HS-27A (cell line): ENCODE results near the gene KRTAP9-1.
A peak's percentile ranks its signal among the peaks of the same experiment; 100 is the strongest.
"Not testable (repeated sequence)": the region's sequence is repeated elsewhere in the genome, so short reads cannot be mapped to it uniquely, and the experiment has no call there.

ENCODE experiments used
- DNase-seq: peaks from one replicate; pipeline ENCODE4 v3.0.0-alpha.2; 2012; ENCODE audit warnings: low read depth, missing footprints

KRTAP9-1 gene, protein sequence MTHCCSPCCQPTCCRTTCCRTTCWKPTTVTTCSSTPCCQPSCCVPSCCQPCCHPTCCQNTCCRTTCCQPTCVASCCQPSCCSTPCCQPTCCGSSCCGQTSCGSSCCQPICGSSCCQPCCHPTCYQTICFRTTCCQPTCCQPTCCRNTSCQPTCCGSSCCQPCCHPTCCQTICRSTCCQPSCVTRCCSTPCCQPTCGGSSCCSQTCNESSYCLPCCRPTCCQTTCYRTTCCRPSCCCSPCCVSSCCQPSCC

DNA sequence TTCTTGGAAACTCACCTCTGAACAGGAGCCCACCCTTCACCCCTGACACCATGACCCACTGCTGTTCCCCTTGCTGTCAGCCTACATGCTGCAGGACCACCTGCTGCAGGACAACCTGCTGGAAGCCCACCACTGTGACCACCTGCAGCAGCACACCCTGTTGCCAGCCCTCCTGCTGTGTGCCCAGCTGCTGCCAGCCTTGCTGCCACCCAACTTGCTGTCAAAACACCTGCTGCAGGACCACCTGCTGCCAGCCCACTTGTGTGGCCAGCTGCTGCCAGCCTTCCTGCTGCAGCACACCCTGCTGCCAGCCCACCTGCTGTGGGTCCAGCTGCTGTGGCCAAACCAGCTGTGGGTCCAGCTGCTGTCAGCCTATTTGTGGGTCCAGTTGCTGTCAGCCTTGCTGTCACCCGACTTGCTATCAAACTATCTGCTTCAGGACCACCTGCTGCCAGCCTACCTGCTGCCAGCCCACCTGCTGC is at the start of gene KRTAP9-1:
Gene KRTAP9-1 (plus strand): TSS at position 51 of the 482 bp plus-strand sequence. CDS start 0 bp downstream, at position 51.
- DNase-seq, result not testable (repeated sequence)

DNA sequence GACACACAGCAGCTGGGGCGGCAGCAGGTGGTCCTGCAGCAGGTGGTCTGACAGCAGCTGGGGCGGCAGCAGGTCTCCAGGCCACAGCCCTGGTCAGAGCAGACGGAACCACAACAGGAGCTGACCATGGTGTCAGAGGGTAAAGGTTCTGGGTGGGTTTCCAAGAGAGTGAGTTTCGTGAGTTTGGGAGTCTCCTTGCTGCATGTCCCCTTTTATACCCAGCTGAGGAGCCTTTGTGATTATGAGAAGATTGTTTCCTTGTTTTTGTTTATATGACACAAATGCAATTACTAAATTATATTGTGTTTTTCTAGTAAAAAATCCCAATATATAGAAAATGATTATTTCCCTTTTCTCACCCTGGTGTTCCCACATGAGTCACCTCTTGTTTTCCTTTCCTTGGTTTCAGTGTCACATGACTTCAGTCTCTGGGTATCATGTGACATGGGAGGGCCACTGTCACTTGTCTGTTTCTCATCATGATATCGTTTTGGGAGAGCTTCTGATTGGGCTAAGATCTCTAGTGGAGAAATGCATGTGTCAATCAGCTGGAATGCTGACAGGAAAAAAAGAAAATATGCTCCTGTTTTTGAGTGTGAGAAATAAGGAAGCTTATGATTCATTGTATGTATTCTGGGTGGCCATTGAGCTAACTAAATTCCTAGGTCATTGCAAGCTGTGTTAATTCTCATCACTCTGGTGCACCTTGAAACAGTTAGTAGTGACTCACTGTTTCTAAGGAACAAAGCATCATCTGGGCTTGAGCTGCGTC is 49.1 kb upstream of the KRTAP9-1 start, which contains the start of gene KRTAP4-6:
Gene KRTAP4-6 (minus strand): TSS at position 185 of the 772 bp plus-strand sequence. CDS start 57 bp downstream, at position 128.
- peak; percentile 64 for DNase-seq

DNA sequence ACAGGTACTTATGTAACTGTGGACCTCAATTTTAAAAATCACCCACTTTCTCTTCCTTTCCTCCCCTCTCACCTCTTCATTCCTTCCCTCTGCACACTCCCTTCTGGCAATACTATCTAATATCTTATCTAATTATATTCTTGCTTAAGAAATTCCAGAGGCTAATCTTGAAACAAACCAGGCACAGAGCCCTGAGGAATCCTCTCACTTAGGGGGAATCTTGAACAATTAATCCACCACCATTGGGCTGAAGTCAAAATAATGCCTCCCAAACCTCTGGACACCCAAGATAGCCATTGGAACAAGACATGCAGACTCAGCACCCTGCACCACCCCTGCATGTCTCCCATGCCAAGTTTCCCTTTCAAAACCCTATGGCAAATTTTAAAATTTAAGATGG is 48.3 kb upstream of the KRTAP9-1 start:
- DNase-seq, result no peak

DNA sequence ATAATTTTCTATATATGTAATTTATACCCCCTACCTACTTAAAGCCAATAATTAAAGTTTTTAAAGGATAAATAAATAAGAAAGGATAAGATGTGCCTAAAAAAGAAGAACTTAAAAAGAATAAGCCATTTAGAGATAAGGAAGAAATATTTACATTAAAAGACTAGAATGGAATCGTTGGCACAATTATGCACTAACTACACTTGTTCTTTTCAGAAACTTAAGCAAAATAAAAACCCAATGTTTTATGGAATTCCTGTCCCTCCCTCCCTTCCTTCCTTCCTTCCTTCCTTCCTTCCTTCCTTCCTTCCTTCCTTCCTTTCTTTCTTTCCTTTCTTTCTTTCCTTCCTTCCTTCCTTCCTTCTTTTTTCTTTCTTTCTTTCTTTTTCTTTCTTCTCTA is 44.8 kb upstream of the KRTAP9-1 start:
- no peak for DNase-seq

DNA sequence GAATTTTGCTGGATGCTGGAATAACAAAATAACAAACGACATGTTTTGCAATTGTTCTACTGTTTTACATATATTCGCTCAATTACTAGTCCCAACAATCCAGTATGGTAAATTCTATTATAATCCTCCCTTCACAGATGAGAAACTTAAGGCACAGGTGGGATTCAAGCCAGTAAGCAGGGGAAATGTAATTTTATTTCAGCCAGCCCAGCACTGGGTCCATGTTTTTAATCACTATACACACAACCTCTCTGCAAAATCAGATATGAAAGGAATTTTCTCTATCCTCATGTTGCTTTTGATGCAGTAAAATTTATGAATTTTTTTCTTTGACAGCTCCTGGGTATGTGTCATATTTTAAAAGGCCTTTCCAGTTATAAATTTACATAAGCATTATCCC is 44.4 kb upstream of the KRTAP9-1 start:
- DNase-seq, result no peak

DNA sequence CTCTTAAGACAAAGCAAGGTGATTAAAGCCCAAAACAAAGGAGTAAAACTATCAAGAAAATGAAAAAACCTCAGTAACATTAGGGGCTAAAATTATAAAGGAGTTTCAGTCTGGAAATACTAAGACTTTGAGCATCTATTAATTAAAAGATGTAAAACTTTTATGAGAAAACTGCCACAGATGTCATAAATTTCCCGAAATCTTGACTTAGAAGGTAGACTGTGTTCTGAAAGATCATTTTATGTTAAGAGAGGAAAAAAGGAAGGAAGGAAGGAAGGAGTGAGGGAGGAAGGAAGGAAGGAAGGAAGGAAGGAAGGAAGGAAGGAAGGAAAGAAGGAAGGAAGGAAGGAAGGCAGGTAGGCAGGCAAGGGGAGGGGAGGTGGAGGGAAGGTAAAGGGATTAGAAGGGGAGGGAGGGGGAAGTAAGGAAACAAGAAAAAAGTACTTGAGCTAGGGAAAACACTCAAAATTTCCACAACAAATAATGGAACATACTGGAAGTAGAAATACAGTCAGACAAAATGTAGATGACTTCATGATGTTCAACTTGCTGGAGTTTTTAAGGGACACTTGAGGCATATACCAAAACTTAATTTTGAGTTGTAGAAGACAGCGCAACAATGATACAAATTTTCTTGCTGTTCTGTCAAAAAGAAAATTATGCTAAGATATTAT is 42.0 kb upstream of the KRTAP9-1 start:
- DNase-seq, result no peak

DNA sequence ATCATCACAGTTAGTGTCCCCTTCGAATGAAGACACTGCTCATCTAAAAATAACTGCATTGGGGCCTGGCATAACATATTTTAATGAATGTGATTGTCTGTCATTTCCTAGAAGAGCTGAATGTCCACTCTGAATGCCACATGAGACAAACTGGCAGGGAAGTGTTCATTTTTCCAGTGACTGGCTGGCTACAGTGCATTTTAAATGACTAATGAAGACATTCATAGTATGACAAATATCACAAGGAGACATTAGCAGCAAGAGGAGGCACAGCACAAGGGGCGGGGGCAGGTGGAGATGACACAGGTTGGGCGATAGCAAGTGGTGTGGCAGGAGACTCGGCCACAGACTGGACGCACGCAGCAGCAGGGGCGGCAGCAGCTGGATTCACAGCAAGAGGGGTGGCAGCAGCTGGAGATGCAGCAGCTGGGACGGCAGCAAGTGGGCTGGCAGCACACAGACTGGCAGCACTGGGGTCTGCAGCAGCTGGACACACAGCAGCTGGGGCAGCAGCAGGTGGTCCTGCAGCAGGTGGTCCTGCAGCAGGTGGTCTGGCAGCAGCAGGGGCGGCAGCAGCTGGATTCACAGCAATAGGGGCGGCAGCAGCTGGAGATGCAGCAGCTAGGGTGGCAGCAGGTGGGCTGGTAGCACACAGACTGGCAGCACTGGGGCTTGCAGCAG is 40.6 kb upstream of the KRTAP9-1 start:
- DNase-seq, result not testable (repeated sequence)

DNA sequence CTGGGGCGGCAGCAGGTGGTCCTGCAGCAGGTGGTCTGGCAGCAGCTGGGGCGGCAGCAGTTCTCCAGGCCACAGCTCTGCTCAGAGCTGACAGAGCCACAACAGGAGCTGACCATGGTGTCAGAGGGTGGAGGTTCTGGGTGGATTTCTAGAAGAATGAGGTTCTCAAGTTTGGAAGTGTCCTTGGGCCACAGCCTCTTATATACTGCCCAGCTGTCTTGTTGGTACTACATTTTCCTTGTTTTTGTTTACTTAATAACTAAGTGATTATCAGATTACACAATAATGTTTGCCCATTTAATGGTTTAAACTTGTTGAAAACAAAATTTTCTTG is 40.1 kb upstream of the KRTAP9-1 start, which contains the start of gene KRTAP4-5:
Gene KRTAP4-5 (minus strand): TSS at position 174 of the 334 bp plus-strand sequence. CDS start 58 bp downstream, at position 116.
- DNase-seq, result no peak

DNA sequence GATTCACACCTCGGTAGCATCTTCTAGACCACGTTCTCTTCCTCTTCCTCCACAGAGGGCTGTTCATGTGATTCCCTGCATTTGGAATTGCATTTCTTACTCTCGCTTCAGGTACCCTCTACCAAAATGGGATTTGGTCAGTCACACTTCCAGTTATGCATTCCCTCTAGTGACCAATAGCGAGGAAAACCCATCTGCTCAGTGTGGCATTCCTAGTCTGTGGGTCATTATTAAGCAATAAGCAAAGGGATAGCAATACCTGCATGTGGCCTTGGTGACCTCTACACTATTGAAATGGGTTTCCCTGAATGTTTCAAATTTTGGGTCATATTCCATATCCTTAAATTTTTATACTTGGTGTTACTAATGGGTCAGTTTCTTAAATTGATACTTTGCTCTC is 39.7 kb upstream of the KRTAP9-1 start:
- DNase-seq, result no peak

DNA sequence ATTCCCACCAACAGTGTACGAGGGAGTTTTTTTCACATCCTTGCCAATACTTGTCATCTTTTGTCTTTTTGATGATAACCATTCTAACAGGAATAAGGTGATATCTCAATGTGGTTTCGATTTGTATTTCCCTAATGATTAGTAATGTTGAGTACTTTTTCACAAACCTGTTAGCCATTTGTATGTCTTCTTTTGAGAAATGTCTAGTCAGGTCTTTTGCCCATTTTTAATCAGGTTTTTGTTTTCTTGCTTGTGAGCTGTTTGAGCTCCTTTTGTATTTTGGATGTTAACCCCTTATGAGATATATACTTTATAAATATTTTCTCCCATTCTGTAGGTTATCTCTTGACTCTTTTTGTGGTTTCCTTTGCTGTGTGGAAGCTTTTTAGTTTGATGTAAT is 38.2 kb upstream of the KRTAP9-1 start:
- DNase-seq, result no peak

DNA sequence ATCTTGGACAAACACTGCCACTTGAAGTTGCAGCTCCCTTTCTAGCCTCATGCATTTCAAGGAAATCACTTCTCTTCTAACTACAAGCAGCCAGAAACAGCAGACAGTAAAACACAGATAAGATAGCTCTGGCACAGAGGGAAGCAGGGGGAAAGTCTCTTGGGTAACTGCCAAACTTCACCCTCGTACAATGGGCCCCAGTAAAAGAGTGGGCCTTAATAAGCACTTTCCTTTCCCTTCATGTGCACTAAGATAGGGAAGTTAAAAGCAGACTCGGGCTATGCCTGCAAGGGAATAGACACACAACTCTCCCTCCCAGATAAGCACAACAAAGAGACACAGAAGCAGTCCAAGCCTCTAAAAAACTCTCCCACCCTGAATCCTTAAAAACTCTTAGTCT is 35.8 kb upstream of the KRTAP9-1 start:
- DNase-seq, result no peak

DNA sequence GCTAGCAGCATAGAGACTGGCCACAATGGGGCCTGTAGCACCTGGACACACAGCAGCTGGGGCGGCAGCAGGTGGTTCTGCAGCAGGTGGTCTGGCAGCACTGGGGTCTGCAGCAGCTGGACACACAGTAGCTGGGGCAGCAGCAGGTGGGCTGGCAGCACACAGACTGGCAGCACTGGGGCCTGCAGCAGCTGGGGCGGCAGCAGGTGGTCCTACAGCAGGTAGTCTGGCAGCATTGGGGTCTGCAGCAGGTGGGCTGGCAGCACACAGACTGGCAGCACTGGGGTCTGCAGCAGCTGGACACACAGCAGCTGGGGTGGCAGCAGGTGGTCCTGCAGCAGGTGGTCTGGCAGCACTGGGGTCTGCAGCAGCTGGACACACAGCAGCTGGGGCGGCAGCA is 29.5 kb upstream of the KRTAP9-1 start:
- DNase-seq, result not testable (repeated sequence)

DNA sequence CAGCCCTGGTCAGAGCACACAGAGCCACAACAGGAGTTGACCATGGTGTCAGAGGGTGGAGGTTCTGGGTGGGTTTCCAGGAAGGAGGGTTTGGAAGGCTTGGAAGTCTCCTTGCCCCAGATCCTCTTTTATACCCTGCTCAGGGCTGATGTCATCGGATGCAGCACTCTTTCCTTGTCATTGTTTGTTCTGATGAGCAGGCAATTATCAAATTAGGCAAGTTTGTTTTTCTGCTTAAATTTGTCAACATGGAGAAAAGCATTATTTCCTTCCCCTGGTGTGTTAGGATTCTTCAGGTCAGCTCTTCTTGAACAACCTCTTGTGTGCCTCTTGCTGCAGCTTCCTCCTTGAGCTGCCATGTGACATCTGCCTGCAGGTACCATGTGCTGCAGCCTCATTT is 29.0 kb upstream of the KRTAP9-1 start, which contains the start of gene KRTAP4-4:
Gene KRTAP4-4 (minus strand): TSS at position 101 of the 400 bp plus-strand sequence. CDS start 57 bp downstream, at position 44.
- DNase-seq, result no peak

DNA sequence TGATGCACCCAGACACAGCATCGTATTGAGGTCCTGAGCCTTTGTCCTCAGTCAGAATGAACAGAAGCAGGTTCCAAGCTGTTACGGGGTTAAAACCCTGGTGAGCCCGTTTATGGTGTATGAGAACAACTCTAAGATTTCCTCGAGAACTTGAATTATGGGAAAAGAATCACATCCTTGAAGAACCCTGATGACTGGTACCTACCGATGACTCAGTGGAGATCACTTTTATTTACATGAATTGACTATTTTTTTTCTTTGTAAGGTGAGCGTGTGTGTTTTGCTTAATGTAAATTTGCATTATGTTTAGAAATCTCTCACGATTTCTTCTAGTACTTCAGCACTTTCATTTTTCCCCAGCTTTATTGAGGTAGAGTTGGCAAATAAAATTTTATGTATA is 25.9 kb upstream of the KRTAP9-1 start:
- no peak for DNase-seq

DNA sequence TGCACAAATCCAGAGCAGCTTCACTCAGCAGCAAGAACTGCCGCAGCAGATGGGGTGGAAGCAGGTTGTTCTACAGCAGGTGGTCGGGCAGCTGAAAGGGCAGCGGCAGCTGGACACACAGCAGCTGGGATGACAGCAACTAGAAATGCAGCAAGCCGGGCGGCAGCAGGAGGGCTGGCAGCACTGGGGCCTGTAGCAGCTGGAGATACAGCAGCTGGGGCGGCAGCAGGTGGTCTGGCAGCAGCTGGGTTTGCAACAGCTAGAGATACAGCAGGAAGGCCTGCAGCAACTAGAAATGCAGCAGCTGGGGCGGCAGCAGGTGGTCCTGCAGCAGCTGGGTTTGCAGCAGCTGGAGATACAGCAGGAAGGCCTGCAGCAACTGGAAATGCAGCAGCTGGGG is 22.1 kb upstream of the KRTAP9-1 start:
- DNase-seq, result no peak

DNA sequence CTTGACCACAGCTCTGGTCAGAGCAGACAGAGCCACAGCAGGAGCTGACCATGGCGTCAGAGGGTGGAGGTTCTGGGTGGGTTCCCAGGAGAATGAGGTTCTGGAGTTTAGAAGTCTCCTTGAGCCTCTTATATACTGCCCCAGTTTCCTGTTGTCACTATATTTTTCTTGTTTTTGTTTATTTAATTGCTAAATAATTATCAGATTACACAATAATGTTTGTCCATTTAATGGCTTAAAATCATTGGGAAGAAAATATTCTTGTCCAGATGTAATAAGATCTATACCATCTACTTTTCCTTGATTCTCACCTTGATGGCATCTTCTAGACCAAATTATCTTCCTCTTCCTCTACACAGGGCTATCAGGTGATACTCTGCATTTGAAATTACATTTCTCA is 21.6 kb upstream of the KRTAP9-1 start, which contains the start of gene KRTAP4-3:
Gene KRTAP4-3 (minus strand): TSS at position 101 of the 400 bp plus-strand sequence. CDS start 49 bp downstream, at position 52.
- DNase-seq, result no peak

DNA sequence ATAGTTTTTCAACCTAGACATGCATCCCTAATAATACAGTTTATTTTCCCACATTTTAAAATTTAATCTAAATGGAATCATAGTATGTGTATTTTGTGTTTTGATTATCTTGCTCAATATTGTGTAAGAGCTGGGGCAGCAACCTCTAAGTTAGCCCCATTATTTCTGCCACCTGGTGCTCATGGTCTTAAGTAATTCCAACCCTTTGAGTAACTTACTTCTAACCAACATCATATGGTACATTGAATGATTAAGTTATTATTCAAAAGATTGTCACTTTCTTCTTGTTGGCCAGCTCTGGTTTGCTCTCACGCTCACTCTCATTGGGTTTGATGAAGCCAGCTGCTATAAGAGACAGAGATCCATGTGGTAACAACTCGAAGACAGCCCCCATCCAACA is 17.8 kb upstream of the KRTAP9-1 start:
- DNase-seq, result no peak

DNA sequence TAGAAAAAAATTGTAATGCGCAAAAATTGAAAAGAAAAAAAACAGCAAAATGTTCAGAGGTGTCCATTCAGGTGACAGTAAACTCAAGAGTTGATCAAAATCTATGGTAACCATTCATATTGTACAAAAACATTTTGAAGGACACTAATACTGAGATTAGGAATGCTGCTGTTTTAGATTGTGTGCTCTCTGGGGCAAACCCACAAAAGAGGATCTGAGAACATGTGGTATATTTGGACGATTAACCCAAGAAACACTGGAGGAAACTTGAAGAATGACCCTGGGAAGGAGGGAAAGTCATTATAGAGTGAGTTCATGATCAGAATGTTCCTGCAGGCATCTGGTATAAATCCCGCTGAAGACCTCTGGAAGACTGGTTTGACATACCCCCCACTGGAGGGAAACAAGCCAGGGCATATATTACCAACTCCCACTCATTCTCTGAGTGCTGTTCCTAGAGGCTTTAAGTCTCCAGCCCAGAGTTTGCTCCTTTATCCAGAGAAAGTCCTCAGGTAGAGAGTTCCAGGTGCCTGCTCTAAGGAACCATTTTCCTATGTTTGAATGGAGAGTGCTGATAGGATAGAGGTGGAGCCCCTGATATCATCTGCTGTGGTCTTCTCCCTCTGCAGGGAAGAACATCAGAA is 12.8 kb upstream of the KRTAP9-1 start:
- DNase-seq, result no peak

DNA sequence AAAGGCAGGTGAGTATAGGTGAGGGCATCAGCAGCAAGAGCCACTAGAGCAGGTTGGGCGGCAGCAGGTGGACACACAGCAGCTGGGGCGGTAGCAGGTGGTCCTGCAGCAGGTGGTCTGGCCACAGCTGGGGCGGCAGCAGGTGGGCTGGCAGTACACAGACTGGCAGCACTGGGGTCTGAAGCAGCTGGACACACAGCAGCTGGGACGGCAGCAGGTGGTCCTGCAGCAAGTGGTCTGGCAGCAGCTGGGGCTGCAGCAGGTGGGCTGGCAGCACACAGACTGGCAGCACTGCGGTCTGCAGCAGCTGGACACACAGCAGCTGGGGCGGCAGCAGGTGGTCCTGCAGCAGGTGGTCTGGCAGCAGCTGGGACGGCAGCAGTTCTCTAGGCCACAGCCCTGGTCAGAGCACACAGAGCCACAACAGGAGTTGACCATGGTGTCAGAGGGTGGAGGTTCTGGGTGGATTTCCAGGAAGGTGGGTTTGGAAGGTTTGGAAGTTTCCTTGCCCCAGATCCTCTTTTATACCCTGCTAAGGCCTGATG is 11.9 kb upstream of the KRTAP9-1 start, which contains the start of gene KRTAP4-2:
Gene KRTAP4-2 (minus strand): TSS at position 495 of the 545 bp plus-strand sequence. CDS start 57 bp downstream, at position 438.
- no peak for DNase-seq

DNA sequence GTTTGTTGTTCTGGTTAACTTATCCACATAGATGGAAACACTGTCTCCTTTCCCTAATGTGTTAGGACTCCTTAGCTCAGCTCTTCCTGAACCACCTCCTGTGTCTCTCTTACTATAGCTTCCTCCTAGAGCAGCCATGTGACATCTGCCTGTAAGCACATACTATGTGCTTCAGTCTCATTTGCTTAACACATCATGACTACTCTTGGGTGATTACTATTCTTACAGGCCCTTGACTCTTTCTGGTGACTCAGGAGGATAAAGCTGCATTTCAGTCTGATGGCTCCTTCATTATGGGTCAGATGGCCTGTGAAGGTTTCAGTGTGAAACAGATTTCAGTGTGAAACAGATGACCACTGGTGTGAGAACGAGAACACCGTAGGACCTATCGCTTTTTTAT is 11.3 kb upstream of the KRTAP9-1 start:
- DNase-seq, result no peak
